T-helper 1 cell treated with Interleukin-12 subunit alpha and Interleukin-12 subunit beta and Interleukin-4 antibody, amounts not matched to agents 30 μg/mL and 1 μg/mL, for 36 hours (primary cell): ENCODE data around the gene COG7.
"Not testable (repeated sequence)": the region's sequence is repeated elsewhere in the genome, so short reads cannot be mapped to it uniquely, and the experiment has no call there.

ENCODE experiments used
- H3K27ac Mint-ChIP-seq: one replicate; pipeline ENCODE4 v1.8.0; 2021; ENCODE audit warnings: mild to moderate bottlenecking, mixed read lengths
- H3K27me3 Mint-ChIP-seq: one replicate; pipeline ENCODE4 v1.8.0; 2021; ENCODE audit warnings: low read depth, mixed read lengths
- H3K36me3 Mint-ChIP-seq: one replicate; pipeline ENCODE4 v1.8.0; 2021; ENCODE audit warnings: low read depth, mixed read lengths
- H3K4me1 Mint-ChIP-seq: one replicate; pipeline ENCODE4 v1.8.0; 2021; ENCODE audit warnings: low read depth, mixed read lengths
- H3K4me3 Mint-ChIP-seq: one replicate; pipeline ENCODE4 v1.8.0; 2021; ENCODE audit warnings: mild to moderate bottlenecking, moderate library complexity, mixed read lengths
- H3K9me3 Mint-ChIP-seq: one replicate; pipeline ENCODE4 v1.8.0; 2021; ENCODE audit warnings: mixed read lengths

COG7 gene

DNA sequence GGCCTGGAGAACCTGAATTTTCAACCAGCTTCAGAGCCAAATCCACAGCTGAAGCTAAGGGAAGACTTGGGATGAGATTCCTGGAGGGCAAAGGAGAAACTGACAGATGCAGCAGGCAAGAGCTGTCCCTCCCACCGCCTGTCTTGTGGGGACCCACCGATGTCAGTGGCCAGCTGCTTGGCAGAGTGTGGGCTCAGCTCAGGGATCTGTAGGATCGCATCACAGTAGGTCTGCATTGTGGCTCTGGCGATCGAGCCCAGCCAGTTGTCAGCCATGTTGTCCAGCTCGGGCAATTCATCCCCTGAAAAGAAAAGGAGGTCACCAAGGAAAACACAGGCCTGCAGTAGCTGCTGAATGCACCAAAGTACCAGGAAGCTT lies 60.8 kb downstream of the COG7 start:
- Mint-ChIP-seq H3K4me1 (no peaks in the 10 kb centered on the region), H3K9me3 (no peaks in the 10 kb centered on the region), H3K4me3 (no peak overlapping the region), H3K27me3 (no peaks in the 10 kb centered on the region), H3K36me3 (peaks cover 11% of the 10 kb centered on the region), H3K27ac (no peak overlapping the region)

DNA sequence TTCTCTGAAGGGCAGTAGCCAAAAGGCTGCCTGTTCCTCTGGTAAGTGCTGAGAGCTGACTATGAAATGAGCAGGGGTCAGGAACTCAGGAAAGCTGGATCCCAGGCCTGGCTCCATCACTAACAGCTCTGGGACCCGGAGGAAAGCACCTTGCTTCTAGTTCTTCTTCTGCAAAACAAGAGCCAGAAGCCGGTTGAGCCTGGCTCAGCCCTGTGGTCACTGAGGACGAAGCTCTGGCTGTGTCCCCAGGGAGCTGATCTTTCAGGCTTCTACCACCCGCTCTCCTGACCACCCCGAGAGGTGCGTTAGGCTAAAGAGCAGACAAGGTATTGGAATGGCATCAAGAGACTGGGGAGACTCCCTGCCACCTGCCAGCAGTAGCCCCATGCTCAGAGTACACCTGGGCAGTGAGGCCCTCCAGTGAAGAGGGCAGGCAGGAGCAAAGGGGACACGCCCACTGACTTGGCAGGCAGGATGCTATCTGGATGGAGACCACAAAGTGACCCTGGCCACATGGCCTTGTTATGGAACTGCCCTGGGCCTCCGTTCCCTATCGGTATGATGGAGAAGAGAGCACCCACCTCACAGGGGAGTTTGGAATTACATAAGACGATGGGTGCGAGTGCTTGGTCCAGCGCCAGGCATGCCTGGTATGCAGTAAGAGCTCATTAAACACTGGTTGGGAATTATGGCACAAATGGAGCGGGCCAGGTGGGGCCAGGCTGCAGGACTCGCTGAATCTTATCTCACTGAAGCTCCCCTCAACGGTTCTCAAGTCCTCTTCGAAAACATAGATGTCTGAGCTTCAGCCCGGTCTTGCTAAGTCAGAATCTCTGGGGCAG lies 61.4 kb downstream of the COG7 start:
- H3K27me3 Mint-ChIP-seq, result no peaks in the 10 kb centered on the region
- no peak overlapping the region for H3K27ac Mint-ChIP-seq
- H3K4me1 Mint-ChIP-seq, result no peaks in the 10 kb centered on the region
- no peaks in the 10 kb centered on the region for H3K9me3 Mint-ChIP-seq
- no peak overlapping the region for H3K4me3 Mint-ChIP-seq
- peaks cover 11% of the 10 kb centered on the region for H3K36me3 Mint-ChIP-seq

DNA sequence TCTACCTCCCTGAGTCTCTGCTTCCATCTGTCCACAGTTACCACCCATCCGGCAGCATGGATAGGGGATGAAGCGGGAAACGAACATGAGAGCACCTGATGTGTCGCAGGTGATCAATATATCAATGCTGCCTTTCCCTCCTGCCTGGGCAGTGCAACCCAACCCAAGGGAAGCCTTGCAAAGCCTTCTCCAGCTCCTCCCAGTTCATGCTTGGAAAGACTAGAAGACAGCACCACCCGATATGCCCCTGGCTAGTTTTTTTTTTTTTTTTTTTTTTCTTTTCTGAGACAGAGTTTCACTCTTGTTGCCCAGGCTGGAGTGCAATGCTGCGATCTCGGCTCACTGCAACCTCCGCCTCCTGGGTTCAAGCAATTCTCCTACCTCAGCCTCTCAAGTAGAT lies 63.1 kb downstream of the COG7 start:
- not testable (repeated sequence) for H3K27me3 Mint-ChIP-seq, H3K27ac Mint-ChIP-seq, H3K36me3 Mint-ChIP-seq, H3K4me1 Mint-ChIP-seq, H3K9me3 Mint-ChIP-seq, H3K4me3 Mint-ChIP-seq

GRCh38 chr16:23389201-23389600 lies 63.8 kb downstream of the COG7 start:
- Mint-ChIP-seq H3K4me3 (no peak overlapping the region), H3K27ac (no peak overlapping the region), H3K4me1 (no peaks in the 10 kb centered on the region), H3K36me3 (peaks cover 6% of the 10 kb centered on the region), H3K9me3 (no peaks in the 10 kb centered on the region), H3K27me3 (no peaks in the 10 kb centered on the region)

DNA sequence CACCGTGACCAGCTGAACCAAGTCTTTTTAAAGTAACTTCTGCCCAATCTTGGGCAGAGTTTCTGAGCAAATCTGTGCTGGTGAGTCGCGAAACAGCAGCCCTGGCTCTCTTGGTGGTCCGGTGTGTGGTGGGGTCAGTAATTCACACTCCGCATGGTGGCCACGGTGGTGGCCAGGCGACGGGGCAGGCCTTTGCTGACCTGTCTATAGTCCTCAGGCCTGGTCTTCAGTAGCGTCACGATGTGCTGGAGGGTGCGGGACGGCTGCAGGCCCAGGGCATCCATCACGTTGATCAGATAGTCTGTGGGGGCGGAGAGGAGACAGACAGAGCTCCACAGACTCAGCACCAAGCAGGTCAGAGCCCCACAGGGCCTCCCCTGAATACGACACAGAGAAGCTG lies 64.2 kb downstream of the COG7 start:
- peaks cover 6% of the 10 kb centered on the region for H3K36me3 Mint-ChIP-seq
- no peaks in the 10 kb centered on the region for H3K4me1 Mint-ChIP-seq
- no peak overlapping the region for H3K27ac Mint-ChIP-seq
- no peaks in the 10 kb centered on the region for H3K27me3 Mint-ChIP-seq
- H3K4me3 Mint-ChIP-seq, result no peak overlapping the region
- H3K9me3 Mint-ChIP-seq, result no peaks in the 10 kb centered on the region

GRCh38 chr16:23387666-23388065 lies 65.3 kb downstream of the COG7 start:
- H3K4me1 Mint-ChIP-seq, result no peaks in the 10 kb centered on the region
- no peak overlapping the region for H3K27ac Mint-ChIP-seq
- H3K4me3 Mint-ChIP-seq, result no peak overlapping the region
- no peaks in the 10 kb centered on the region for H3K9me3 Mint-ChIP-seq
- peaks cover 6% of the 10 kb centered on the region for H3K36me3 Mint-ChIP-seq
- H3K27me3 Mint-ChIP-seq, result no peaks in the 10 kb centered on the region

DNA sequence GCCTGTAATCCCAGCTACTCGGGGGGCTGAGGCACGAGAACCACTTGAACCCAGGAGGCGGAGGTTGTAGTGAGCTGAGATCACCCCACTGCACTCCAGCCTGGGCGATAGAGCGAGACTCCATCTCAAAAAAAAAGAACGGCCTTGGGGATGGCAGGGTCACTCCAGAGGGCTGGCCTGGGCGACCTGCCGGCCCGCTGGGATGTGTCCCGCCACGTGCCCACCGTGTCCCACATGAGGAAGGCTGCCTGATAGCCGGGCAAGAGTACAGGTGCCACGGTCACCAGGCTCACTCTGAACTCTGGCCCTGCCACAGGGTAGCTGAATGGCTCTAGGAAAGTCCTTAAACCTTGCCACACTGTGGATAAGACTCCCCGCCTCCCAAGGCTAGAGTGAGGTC lies 67.5 kb downstream of the COG7 start:
- Mint-ChIP-seq H3K27ac (no peak overlapping the region), H3K4me1 (no peaks in the 10 kb centered on the region), H3K4me3 (no peak overlapping the region), H3K27me3 (no peaks in the 10 kb centered on the region), H3K36me3 (peaks cover 3% of the 10 kb centered on the region), H3K9me3 (no peaks in the 10 kb centered on the region)

- peaks cover 3% of the 10 kb centered on the region for H3K36me3 Mint-ChIP-seq
- H3K4me1 Mint-ChIP-seq, result no peaks in the 10 kb centered on the region
- H3K4me3 Mint-ChIP-seq, result no peak overlapping the region
- no peaks in the 10 kb centered on the region for H3K27me3 Mint-ChIP-seq
- H3K27ac Mint-ChIP-seq, result no peak overlapping the region
- H3K9me3 Mint-ChIP-seq, result no peaks in the 10 kb centered on the region
Measured at GRCh38 chr16:23384878-23385277, 68.1 kb downstream of the COG7 start.

GRCh38 chr16:23383881-23384280 lies 69.1 kb downstream of the COG7 start:
- H3K4me3 Mint-ChIP-seq, result no peak overlapping the region
- no peaks in the 10 kb centered on the region for H3K27me3 Mint-ChIP-seq
- no peaks in the 10 kb centered on the region for H3K9me3 Mint-ChIP-seq
- H3K27ac Mint-ChIP-seq, result no peak overlapping the region
- no peaks in the 10 kb centered on the region for H3K4me1 Mint-ChIP-seq
- H3K36me3 Mint-ChIP-seq, result no peaks in the 10 kb centered on the region

DNA sequence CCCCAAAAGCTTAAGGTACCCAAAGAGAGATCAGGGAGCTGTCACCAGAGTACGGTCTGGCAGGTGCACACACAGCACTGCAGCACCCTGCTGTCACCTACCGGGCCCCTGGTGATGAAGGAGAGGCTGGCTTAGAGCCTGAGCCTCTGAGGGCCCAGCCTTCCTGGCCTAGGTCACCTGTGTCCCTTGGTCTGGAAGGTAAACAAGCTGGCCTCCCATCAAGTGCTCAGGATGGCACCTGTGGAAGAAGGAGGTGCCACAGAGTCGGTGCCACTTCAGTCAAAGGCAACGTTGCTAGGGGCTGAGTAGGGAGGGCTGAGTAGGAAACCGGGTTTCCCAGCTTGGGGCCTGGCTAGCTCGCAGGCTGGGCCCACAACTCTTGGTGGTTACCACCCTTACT lies 70.7 kb downstream of the COG7 start:
- no peak overlapping the region for H3K27ac Mint-ChIP-seq
- no peaks in the 10 kb centered on the region for H3K27me3 Mint-ChIP-seq
- H3K4me3 Mint-ChIP-seq, result no peak overlapping the region
- no peaks in the 10 kb centered on the region for H3K4me1 Mint-ChIP-seq
- no peaks in the 10 kb centered on the region for H3K36me3 Mint-ChIP-seq
- H3K9me3 Mint-ChIP-seq, result no peaks in the 10 kb centered on the region

GRCh38 chr16:23381702-23382101 lies 71.3 kb downstream of the COG7 start:
- H3K9me3 Mint-ChIP-seq, H3K27me3 Mint-ChIP-seq, H3K4me1 Mint-ChIP-seq, H3K4me3 Mint-ChIP-seq, H3K36me3 Mint-ChIP-seq, H3K27ac Mint-ChIP-seq: not testable (repeated sequence)

DNA sequence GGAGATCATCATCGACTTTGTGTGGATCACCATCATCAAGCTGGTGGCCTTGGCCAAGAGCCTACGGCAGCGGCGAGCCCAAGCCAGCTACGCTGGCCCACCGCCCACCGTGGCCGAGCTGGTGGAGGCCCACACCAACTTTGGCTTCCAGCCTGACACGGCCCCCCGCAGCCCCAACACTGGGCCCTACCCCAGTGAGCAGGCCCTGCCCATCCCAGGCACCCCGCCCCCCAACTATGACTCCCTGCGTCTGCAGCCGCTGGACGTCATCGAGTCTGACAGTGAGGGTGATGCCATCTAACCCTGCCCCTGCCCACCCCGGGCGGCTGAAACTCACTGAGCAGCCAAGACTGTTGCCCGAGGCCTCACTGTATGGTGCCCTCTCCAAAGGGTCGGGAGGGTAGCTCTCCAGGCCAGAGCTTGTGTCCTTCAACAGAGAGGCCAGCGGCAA lies 72.5 kb downstream of the COG7 start:
- no peaks in the 10 kb centered on the region for H3K4me1 Mint-ChIP-seq
- H3K9me3 Mint-ChIP-seq, result no peaks in the 10 kb centered on the region
- H3K4me3 Mint-ChIP-seq, result no peak overlapping the region
- H3K36me3 Mint-ChIP-seq, result no peaks in the 10 kb centered on the region
- H3K27ac Mint-ChIP-seq, result no peak overlapping the region
- no peaks in the 10 kb centered on the region for H3K27me3 Mint-ChIP-seq

DNA sequence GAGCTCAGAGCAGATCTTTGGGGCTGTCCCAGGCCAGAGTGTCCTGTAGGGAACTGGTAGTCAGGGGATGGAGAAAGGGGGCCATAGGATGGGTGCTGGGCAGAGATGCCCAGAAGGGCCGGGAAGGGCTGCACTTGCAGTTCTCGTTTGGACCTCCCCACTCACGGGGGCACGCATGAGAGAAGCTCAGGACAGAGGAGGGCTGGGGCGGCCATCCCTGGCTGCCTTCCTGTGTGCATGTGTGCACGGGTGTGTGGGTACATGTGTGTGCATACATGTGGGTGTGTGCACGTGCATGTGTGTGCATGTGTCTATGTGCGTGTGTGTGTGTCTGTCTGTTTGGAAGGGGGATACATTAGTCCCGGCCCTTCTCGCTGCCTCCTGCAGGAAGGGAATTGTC lies 73.3 kb downstream of the COG7 start:
- no peak overlapping the region for H3K27ac Mint-ChIP-seq
- H3K4me3 Mint-ChIP-seq, result no peak overlapping the region
- H3K4me1 Mint-ChIP-seq, result no peaks in the 10 kb centered on the region
- no peaks in the 10 kb centered on the region for H3K9me3 Mint-ChIP-seq
- H3K36me3 Mint-ChIP-seq, result no peaks in the 10 kb centered on the region
- no peaks in the 10 kb centered on the region for H3K27me3 Mint-ChIP-seq

DNA sequence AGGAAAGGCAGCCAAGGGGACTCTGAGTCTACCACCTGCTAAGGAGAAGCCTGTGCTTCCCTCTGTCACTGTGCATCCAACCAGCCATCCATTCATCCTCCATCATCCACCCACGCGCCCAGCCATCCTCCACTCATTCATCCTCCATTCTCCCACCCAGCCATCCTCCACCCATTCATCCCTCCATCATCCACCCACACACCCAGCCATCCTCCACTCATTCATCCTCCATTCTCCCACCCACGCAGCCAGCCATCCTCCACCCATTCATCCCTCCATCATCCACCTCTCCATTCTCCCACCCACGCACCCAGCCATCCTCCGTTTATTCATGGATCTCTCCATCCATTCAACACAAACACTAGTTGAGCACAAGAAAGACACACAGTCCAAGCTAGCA lies 74.1 kb downstream of the COG7 start:
- no peaks in the 10 kb centered on the region for H3K27me3 Mint-ChIP-seq
- no peak overlapping the region for H3K27ac Mint-ChIP-seq
- H3K9me3 Mint-ChIP-seq, result no peaks in the 10 kb centered on the region
- H3K4me1 Mint-ChIP-seq, result no peaks in the 10 kb centered on the region
- H3K36me3 Mint-ChIP-seq, result no peaks in the 10 kb centered on the region
- H3K4me3 Mint-ChIP-seq, result no peak overlapping the region

GRCh38 chr16:23378256-23378655 lies 74.7 kb downstream of the COG7 start:
- H3K27me3 Mint-ChIP-seq, result no peaks in the 10 kb centered on the region
- no peak overlapping the region for H3K4me3 Mint-ChIP-seq
- H3K9me3 Mint-ChIP-seq, result no peaks in the 10 kb centered on the region
- H3K27ac Mint-ChIP-seq, result no peak overlapping the region
- no peaks in the 10 kb centered on the region for H3K36me3 Mint-ChIP-seq
- no peaks in the 10 kb centered on the region for H3K4me1 Mint-ChIP-seq
